Astrocyte (in vitro differentiated cells and primary cell): Measurements from ENCODE around the gene CCDC146. TPM values are rescaled to one million over a fixed set of nuclear protein-coding genes. Genes with fewer than 3 reads are reported as not detected.

Experiments used
- DNase-seq: peaks from one replicate; pipeline ENCODE4 v3.0.0-alpha.2; 2010; ENCODE audit warnings: low read depth
- FAIRE-seq: peaks from 2 replicates; lab custom pipeline; 2011; peaks lifted over from hg19 to GRCh38; lab: Jason Lieb, UNC
- H2AFZ ChIP-seq: 2 replicates; pipeline ENCODE4 v1.6.0; 2012; ENCODE audit warnings: low read depth, low read length, inconsistent platforms
- H3K27ac ChIP-seq: 2 replicates; pipeline ENCODE4 v1.5.1; 2011; ENCODE audit warnings: low read depth, low read length, inconsistent platforms
- H3K27me3 ChIP-seq: 2 replicates; pipeline ENCODE4 v1.6.0; 2011; ENCODE audit warnings: low read length, inconsistent platforms; ENCODE audit not compliant: insufficient read depth
- H3K36me3 ChIP-seq: 2 replicates; pipeline ENCODE4 v1.5.1; 2011; ENCODE audit warnings: low read length, inconsistent platforms; ENCODE audit not compliant: insufficient read depth
- H3K4me1 ChIP-seq: 2 replicates; pipeline ENCODE4 v1.5.1; 2011; ENCODE audit warnings: low read length, inconsistent platforms; ENCODE audit not compliant: insufficient read depth
- H3K4me2 ChIP-seq: 2 replicates; pipeline ENCODE4 v1.6.0; 2012; ENCODE audit warnings: low read length, inconsistent platforms
- H3K4me3 ChIP-seq: 2 replicates; pipeline ENCODE4 v1.5.1; 2011; ENCODE audit warnings: low read depth, mild to moderate bottlenecking, low read length, inconsistent platforms; ENCODE audit not compliant: insufficient read depth
- H3K79me2 ChIP-seq: 2 replicates; pipeline ENCODE4 v1.6.0; 2012; ENCODE audit warnings: mild to moderate bottlenecking, low read length, inconsistent platforms; ENCODE audit not compliant: insufficient read depth
- H3K9ac ChIP-seq: 2 replicates; pipeline ENCODE4 v1.6.0; 2012; ENCODE audit warnings: mild to moderate bottlenecking, low read length, inconsistent platforms
- H3K9me3 ChIP-seq: 2 replicates; pipeline ENCODE4 v1.5.1; 2012; ENCODE audit warnings: low read depth, mild to moderate bottlenecking, low read length, inconsistent platforms; ENCODE audit not compliant: insufficient read depth
- H4K20me1 ChIP-seq: 2 replicates; pipeline ENCODE4 v1.6.0; 2012; ENCODE audit warnings: low read length, inconsistent platforms; ENCODE audit not compliant: insufficient read depth
- H3K27ac Mint-ChIP-seq: one replicate; pipeline ENCODE4 v1.8.0; 2021; ENCODE audit warnings: mild to moderate bottlenecking, mixed read lengths; ENCODE audit not compliant: unreplicated experiment
- H3K27me3 Mint-ChIP-seq: one replicate; pipeline ENCODE4 v1.8.0; 2021; ENCODE audit warnings: low read depth, mixed read lengths; ENCODE audit not compliant: unreplicated experiment
- H3K36me3 Mint-ChIP-seq: one replicate; pipeline ENCODE4 v1.8.0; 2021; ENCODE audit warnings: low read depth, mixed read lengths; ENCODE audit not compliant: unreplicated experiment
- H3K4me1 Mint-ChIP-seq: one replicate; pipeline ENCODE4 v1.8.0; 2021; ENCODE audit warnings: low read depth, mixed read lengths; ENCODE audit not compliant: unreplicated experiment
- H3K4me3 Mint-ChIP-seq: one replicate; pipeline ENCODE4 v1.8.0; 2021; ENCODE audit warnings: mild to moderate bottlenecking, moderate library complexity, mixed read lengths; ENCODE audit not compliant: unreplicated experiment
- H3K9me3 Mint-ChIP-seq: one replicate; pipeline ENCODE4 v1.8.0; 2021; ENCODE audit warnings: mild to moderate bottlenecking, mixed read lengths; ENCODE audit not compliant: unreplicated experiment
- CTCF ChIP-seq: IDR thresholded peaks from 2 replicates; pipeline ENCODE4 v1.5.1; 2011; ENCODE audit warnings: low read depth, mild to moderate bottlenecking, inconsistent platforms, low read length, moderate library complexity; ENCODE audit not compliant: insufficient read depth
- EZH2 ChIP-seq: IDR thresholded peaks from 2 replicates; pipeline ENCODE4 v1.6.1; 2012; ENCODE audit warnings: mild to moderate bottlenecking, low read length, inconsistent platforms; ENCODE audit not compliant: insufficient read depth
- total RNA-seq: library from RNA; stranded (reverse); gene quantifications from 2 replicates; pipeline ENCODE4 v1.2.1, GENCODE V29; 2021

CCDC146 gene
- total RNA-seq, 1 donor from 2014 or later, result 2.0 TPM

- DNase-seq (no peak), FAIRE-seq (no peak)
- H4K20me1 ChIP-seq, result no peaks in the 10 kb centered on the region
- Mint-ChIP-seq H3K36me3 (no peaks in the 10 kb centered on the region), H3K4me3 (no peak overlapping the region), H3K9me3 (no peaks in the 10 kb centered on the region), H3K27me3 (no peaks in the 10 kb centered on the region), H3K27ac (no peak overlapping the region), H3K4me1 (no peaks in the 10 kb centered on the region)
- no peak overlapping the region for H3K4me2 ChIP-seq
- no peaks in the 10 kb centered on the region for H3K27me3 ChIP-seq
- H3K27ac ChIP-seq, result no peak overlapping the region
- no peaks in the 10 kb centered on the region for H3K9me3 ChIP-seq
- H3K36me3 ChIP-seq, result no peaks in the 10 kb centered on the region
- H3K9ac ChIP-seq, result no peak overlapping the region
- H2AFZ ChIP-seq, result no peak overlapping the region
- no peaks in the 10 kb centered on the region for H3K79me2 ChIP-seq
- no peak overlapping the region for H3K4me3 ChIP-seq
- H3K4me1 ChIP-seq, result no peaks in the 10 kb centered on the region
- TF ChIP-seq CTCF, result no peak
- no peak for TF ChIP-seq EZH2
Measured at GRCh38 chr7:77181015-77181595, 58.7 kb downstream of the CCDC146 start.

GRCh38 chr7:77181734-77182133 is 59.3 kb downstream of the CCDC146 start:
- Histone ChIP-seq H3K9ac (no peak overlapping the region), H3K9me3 (no peaks in the 10 kb centered on the region), H4K20me1 (no peaks in the 10 kb centered on the region), H3K27me3 (no peaks in the 10 kb centered on the region), H3K79me2 (no peaks in the 10 kb centered on the region), H3K4me1 (no peaks in the 10 kb centered on the region), H2AFZ (no peak overlapping the region), H3K36me3 (no peaks in the 10 kb centered on the region), H3K27ac (no peak overlapping the region), H3K4me3 (no peak overlapping the region), H3K4me2 (no peak overlapping the region)
- no peaks in the 10 kb centered on the region for H3K36me3 Mint-ChIP-seq
- no peaks in the 10 kb centered on the region for H3K9me3 Mint-ChIP-seq
- H3K4me1 Mint-ChIP-seq, result no peaks in the 10 kb centered on the region
- H3K4me3 Mint-ChIP-seq, result no peak overlapping the region
- FAIRE-seq (no peak), DNase-seq (no peak)
- no peaks in the 10 kb centered on the region for H3K27me3 Mint-ChIP-seq
- TF ChIP-seq CTCF, result no peak
- TF ChIP-seq EZH2, result no peak
- no peak overlapping the region for H3K27ac Mint-ChIP-seq

- no peaks in the 10 kb centered on the region for H3K79me2 ChIP-seq
- no peaks in the 10 kb centered on the region for H3K27me3 ChIP-seq
- Mint-ChIP-seq H3K4me3 (no peak overlapping the region), H3K36me3 (no peaks in the 10 kb centered on the region), H3K4me1 (no peaks in the 10 kb centered on the region), H3K9me3 (no peaks in the 10 kb centered on the region), H3K27ac (no peak overlapping the region), H3K27me3 (no peaks in the 10 kb centered on the region)
- no peaks in the 10 kb centered on the region for H3K4me1 ChIP-seq
- H3K9ac ChIP-seq, result no peak overlapping the region
- H3K4me3 ChIP-seq, result no peak overlapping the region
- no peak overlapping the region for H3K4me2 ChIP-seq
- no peaks in the 10 kb centered on the region for H3K9me3 ChIP-seq
- H3K27ac ChIP-seq, result no peak overlapping the region
- no peaks in the 10 kb centered on the region for H4K20me1 ChIP-seq
- FAIRE-seq (no peak), DNase-seq (no peak)
- no peaks in the 10 kb centered on the region for H3K36me3 ChIP-seq
- no peak overlapping the region for H2AFZ ChIP-seq
- no peak for TF ChIP-seq EZH2
- no peak for TF ChIP-seq CTCF
Measured at GRCh38 chr7:77182261-77182660, 59.8 kb downstream of the CCDC146 start.
